MM.1S (cell line): Measurements from ENCODE around the gene TRPV4.

Experiments
- DNase-seq: peaks from one replicate; pipeline ENCODE4 v3.0.0-alpha.2; 2015
- H2AFZ ChIP-seq: fragments of 300-600 bp; sonication (generic); 2 replicates; pipeline ENCODE4 v1.6.0; 2016; ENCODE audit warnings: antibody characterized with exemption, low read length
- H3F3A ChIP-seq: fragments of 300-600 bp; sonication (generic); 2 replicates; pipeline ENCODE4 v1.6.1; 2016; ENCODE audit warnings: mild to moderate bottlenecking, antibody characterized with exemption, low read length, moderate library complexity, mixed read lengths; ENCODE audit not compliant: insufficient read depth
- H3K27ac ChIP-seq: fragments of 300-600 bp; sonication (generic); 2 replicates; pipeline ENCODE4 v1.5.1; 2016; ENCODE audit warnings: mild to moderate bottlenecking, low read length
- H3K27me3 ChIP-seq: fragments of 300-600 bp; sonication (generic); replicated peaks from 2 replicates; pipeline ENCODE4 v1.6.0; 2016; ENCODE audit warnings: low read length; ENCODE audit not compliant: insufficient read depth
- H3K36me3 ChIP-seq: fragments of 300-600 bp; sonication (generic); replicated peaks from 2 replicates; pipeline ENCODE4 v1.6.1; 2016; ENCODE audit warnings: mild to moderate bottlenecking, low read length, mixed read lengths; ENCODE audit not compliant: insufficient read depth
- H3K4me1 ChIP-seq: fragments of 300-600 bp; sonication (generic); 2 replicates; pipeline ENCODE4 v1.6.1; 2016; ENCODE audit warnings: low read length, mixed read lengths
- H3K4me2 ChIP-seq: fragments of 300-600 bp; sonication (generic); 2 replicates; pipeline ENCODE4 v1.6.0; 2016; ENCODE audit warnings: low read depth, low read length
- H3K4me3 ChIP-seq: fragments of 300-600 bp; sonication (generic); 2 replicates; pipeline ENCODE4 v1.5.1; 2016; ENCODE audit warnings: low read length, mixed read lengths
- H3K79me2 ChIP-seq: fragments of 300-600 bp; sonication (generic); 2 replicates; pipeline ENCODE4 v1.6.1; 2016; ENCODE audit warnings: mixed run types, low read length, mixed read lengths
- H3K9ac ChIP-seq: fragments of 300-600 bp; sonication (generic); 2 replicates; pipeline ENCODE4 v1.6.1; 2016; ENCODE audit warnings: low read length, mixed read lengths
- H3K9me2 ChIP-seq: fragments of 300-600 bp; sonication (generic); replicated peaks from 2 replicates; pipeline ENCODE4 v1.6.1; 2016; ENCODE audit warnings: mild to moderate bottlenecking, low read length, mixed read lengths; ENCODE audit not compliant: insufficient read depth
- H3K9me3 ChIP-seq: fragments of 300-600 bp; sonication (generic); replicated peaks from 2 replicates; pipeline ENCODE4 v1.6.1; 2016; ENCODE audit warnings: mild to moderate bottlenecking, low read length, mixed read lengths; ENCODE audit not compliant: insufficient read depth
- H4K20me1 ChIP-seq: fragments of 300-600 bp; sonication (generic); 2 replicates; pipeline ENCODE4 v1.6.1; 2016; ENCODE audit warnings: mild to moderate bottlenecking, low read length, moderate library complexity, mixed read lengths; ENCODE audit not compliant: insufficient read depth
- EZH2 ChIP-seq: fragments of 300-600 bp; sonication (generic); optimal IDR thresholded peaks from 2 replicates; pipeline ENCODE3; 2017; ENCODE audit warnings: low read depth, mild to moderate bottlenecking, antibody characterized with exemption, low read length, mixed read lengths
- EZH2phosphoT487 ChIP-seq: fragments of 300-600 bp; sonication (generic); IDR thresholded peaks from 2 replicates; pipeline ENCODE4 v1.6.1; 2018; ENCODE audit warnings: antibody characterized with exemption, low read length
- TF ChIP-seq, protein P1 (sequence below): fragments of 300-600 bp; sonication (generic); IDR thresholded peaks from 2 replicates; pipeline ENCODE4 v1.5.1; 2016; ENCODE audit warnings: antibody characterized with exemption, low read length, mixed read lengths

The TRPV4 gene

DNA sequence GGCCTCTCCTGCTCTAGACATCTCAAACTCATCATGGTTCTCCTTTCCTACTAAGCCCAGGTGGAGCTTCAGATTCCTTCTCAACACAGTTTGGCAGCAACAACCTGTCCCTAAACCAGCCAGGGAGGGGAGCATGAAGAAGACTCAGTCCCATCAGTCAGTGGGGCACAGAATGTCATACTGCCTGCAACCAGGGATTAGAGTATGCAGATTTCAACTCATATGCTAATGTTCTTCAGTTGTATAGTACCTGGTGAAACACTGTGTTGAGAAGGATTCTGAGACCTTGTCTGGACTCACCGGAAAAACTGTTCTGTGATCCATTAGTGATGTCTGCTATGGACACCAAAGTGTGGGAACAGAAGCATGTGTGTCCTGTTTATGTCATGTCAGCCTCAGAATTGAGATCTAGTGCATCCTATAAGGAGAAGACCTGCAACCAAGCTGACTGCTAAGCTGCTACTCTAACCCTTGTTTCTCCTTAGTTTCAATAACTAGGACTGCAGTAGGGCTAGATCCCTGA is 43.6 kb downstream of the TRPV4 start:
- H3K9ac ChIP-seq = no peak overlapping the region
- no peaks in the 10 kb centered on the region for H3F3A ChIP-seq
- H3K36me3 ChIP-seq = no peaks in the 10 kb centered on the region
- no peak overlapping the region for H2AFZ ChIP-seq
- no peaks in the 10 kb centered on the region for H3K9me2 ChIP-seq
- H3K79me2 ChIP-seq = no peaks in the 10 kb centered on the region
- DNase-seq = no peak
- no peaks in the 10 kb centered on the region for H4K20me1 ChIP-seq
- no peaks in the 10 kb centered on the region; the same call in 1 of the 2 replicates for H3K27me3 ChIP-seq
- TF ChIP-seq, protein P1, sequence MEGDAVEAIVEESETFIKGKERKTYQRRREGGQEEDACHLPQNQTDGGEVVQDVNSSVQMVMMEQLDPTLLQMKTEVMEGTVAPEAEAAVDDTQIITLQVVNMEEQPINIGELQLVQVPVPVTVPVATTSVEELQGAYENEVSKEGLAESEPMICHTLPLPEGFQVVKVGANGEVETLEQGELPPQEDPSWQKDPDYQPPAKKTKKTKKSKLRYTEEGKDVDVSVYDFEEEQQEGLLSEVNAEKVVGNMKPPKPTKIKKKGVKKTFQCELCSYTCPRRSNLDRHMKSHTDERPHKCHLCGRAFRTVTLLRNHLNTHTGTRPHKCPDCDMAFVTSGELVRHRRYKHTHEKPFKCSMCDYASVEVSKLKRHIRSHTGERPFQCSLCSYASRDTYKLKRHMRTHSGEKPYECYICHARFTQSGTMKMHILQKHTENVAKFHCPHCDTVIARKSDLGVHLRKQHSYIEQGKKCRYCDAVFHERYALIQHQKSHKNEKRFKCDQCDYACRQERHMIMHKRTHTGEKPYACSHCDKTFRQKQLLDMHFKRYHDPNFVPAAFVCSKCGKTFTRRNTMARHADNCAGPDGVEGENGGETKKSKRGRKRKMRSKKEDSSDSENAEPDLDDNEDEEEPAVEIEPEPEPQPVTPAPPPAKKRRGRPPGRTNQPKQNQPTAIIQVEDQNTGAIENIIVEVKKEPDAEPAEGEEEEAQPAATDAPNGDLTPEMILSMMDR = no peak
- no peaks in the 10 kb centered on the region for H3K4me1 ChIP-seq
- no peak overlapping the region for H3K4me3 ChIP-seq
- no peaks in the 10 kb centered on the region for H3K9me3 ChIP-seq
- H3K4me2 ChIP-seq = no peak overlapping the region
- no peak overlapping the region for H3K27ac ChIP-seq

- no peaks in the 10 kb centered on the region for H4K20me1 ChIP-seq
- H3K27ac ChIP-seq = no peak overlapping the region
- H3F3A ChIP-seq = no peaks in the 10 kb centered on the region
- no peak overlapping the region for H3K4me2 ChIP-seq
- no peaks in the 10 kb centered on the region for H3K36me3 ChIP-seq
- no peak for TF ChIP-seq EZH2
- TF ChIP-seq EZH2phosphoT487 = no peak
- TF ChIP-seq, protein P1 = no peak
- H3K4me1 ChIP-seq = no peaks in the 10 kb centered on the region
- H3K9me2 ChIP-seq = no peaks in the 10 kb centered on the region
- no peaks in the 10 kb centered on the region; the same call in 1 of the 2 replicates for H3K27me3 ChIP-seq
- H2AFZ ChIP-seq = no peak overlapping the region
- no peak for DNase-seq
- H3K9ac ChIP-seq = no peak overlapping the region
- H3K4me3 ChIP-seq = no peak overlapping the region
- no peaks in the 10 kb centered on the region for H3K9me3 ChIP-seq
- H3K79me2 ChIP-seq = no peaks in the 10 kb centered on the region
These were observed 46.4 kb downstream of the TRPV4 start for GRCh38 chr12:109786799-109787198.

DNA sequence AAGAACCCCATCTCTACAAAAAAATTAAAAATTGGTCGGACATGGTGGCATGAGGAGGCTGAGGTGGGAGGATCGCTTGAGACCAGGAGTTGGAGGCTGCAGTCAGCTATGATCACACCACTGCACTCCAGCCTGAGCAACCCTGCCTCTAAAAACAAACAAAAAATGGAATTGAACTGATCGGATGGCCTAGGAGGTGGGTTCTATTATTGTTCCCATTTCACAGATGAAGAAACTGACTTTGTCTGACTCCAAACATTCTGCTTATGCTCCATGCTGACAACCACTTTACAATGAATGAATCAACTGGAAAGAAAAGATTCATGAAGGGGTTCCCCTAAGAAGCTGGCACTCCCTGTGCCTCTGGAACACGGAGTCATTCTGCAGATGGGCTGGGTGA is 47.3 kb downstream of the TRPV4 start:
- Histone ChIP-seq H3K79me2 (no peaks in the 10 kb centered on the region), H3K27me3 (no peaks in the 10 kb centered on the region; the same call in 1 of the 2 replicates), H4K20me1 (no peaks in the 10 kb centered on the region), H3K36me3 (no peaks in the 10 kb centered on the region), H3K9ac (no peak overlapping the region), H3K4me1 (no peaks in the 10 kb centered on the region), H3K9me3 (no peaks in the 10 kb centered on the region), H3F3A (no peaks in the 10 kb centered on the region), H3K4me3 (no peak overlapping the region), H3K9me2 (no peaks in the 10 kb centered on the region), H3K4me2 (no peak overlapping the region), H2AFZ (no peak overlapping the region), H3K27ac (no peak overlapping the region)
- TF ChIP-seq EZH2 = no peak
- no peak for TF ChIP-seq EZH2phosphoT487
- TF ChIP-seq, protein P1 = no peak
- DNase-seq = no peak

DNA sequence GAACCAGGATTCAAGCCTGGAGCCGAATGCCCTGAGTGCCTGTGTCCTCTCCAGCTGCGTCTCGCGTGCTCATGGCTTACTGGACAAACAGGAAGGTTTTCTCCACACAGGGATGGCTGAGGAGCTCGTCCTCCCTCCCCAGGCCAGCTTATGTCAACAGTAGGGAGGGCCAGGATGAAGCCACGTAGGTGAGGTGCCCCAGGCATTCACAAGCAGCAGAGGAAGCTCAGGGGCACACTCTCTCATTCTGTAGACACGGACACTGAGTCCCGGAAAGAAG is 49.3 kb downstream of the TRPV4 start:
- H3K27me3 ChIP-seq = no peaks in the 10 kb centered on the region; the same call in 1 of the 2 replicates
- H3K4me3 ChIP-seq = no peak overlapping the region
- H2AFZ ChIP-seq = no peak overlapping the region
- DNase-seq = no peak
- no peak overlapping the region for H3K27ac ChIP-seq
- no peaks in the 10 kb centered on the region for H3K79me2 ChIP-seq
- no peaks in the 10 kb centered on the region for H3K9me2 ChIP-seq
- no peaks in the 10 kb centered on the region for H3K4me1 ChIP-seq
- no peak for TF ChIP-seq EZH2
- TF ChIP-seq EZH2phosphoT487 = no peak
- TF ChIP-seq, protein P1 = no peak
- H3K9ac ChIP-seq = no peak overlapping the region
- no peaks in the 10 kb centered on the region for H3F3A ChIP-seq
- H3K36me3 ChIP-seq = no peaks in the 10 kb centered on the region
- no peak overlapping the region for H3K4me2 ChIP-seq
- no peaks in the 10 kb centered on the region for H3K9me3 ChIP-seq
- no peaks in the 10 kb centered on the region for H4K20me1 ChIP-seq
